Measurements from ENCODE around the gene FKBP1A.

Gene FKBP1A

DNA sequence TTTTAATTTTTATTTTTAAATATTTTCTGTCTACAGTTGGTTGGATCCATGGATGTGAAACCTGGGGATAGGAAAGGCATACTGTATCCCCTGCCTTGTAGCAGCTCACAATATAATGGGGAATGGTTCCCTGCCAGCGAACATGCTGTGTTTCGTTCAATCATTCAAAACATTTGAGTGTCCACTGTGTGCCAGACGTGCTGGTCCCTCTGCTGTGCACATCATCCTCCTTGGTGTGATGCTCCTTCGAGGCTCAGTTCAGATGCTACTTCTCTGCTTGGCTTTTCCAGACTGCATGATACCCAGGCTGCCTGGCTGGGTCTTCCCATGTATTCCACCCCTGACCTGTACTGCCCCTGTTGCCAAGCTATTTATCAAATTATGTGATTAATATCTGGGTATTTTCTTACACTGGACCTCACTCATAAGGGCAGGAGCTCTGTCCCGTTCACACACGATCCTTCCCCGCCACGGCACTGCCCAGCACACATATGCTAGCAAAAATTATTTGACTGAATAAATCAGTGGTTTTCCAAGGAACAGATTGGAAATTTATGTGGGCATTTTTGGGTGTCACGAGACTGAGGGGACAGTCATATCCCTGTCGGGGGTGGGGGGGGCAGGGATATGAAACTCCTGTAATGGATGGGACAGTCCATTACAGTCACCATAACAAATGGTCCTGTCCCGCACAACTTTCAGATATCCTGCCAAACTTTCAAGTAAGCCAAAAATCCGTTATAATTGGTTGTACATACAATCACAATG, 68.8 kb downstream of the FKBP1A start:
- Histone ChIP-seq H3K4me1 (ENCODE audit: insufficient read depth, low read length) (peaks cover 40% of the 10 kb centered on the region), H3K9me3 (ENCODE audit: insufficient read depth, low read length, severe bottlenecking) (no peaks in the 10 kb centered on the region), H3K4me3 (ENCODE audit: low read depth in 1 of 2, low read length in 2 of 2) (0 out of 4 replicates have a peak overlapping the region, but pooled peaks of 1 of the 2 experiments have one; percentile 78), H3K79me2 (ENCODE audit: insufficient read depth, low read length) (peaks cover 38% of the 10 kb centered on the region), H3K4me2 (ENCODE audit: insufficient read depth, low read length) (peak overlapping the region; percentile 89; the same call in 1 of the 2 replicates), H3K27me3 (ENCODE audit: insufficient read depth, low read length, poor library complexity) (no peaks in the 10 kb centered on the region), H3K36me3 (ENCODE audit: insufficient read depth, low read length) (peaks cover 15% of the 10 kb centered on the region; the same call in 1 of the 2 replicates), H4K20me1 (ENCODE audit: insufficient read depth, low read length) (peaks cover 25% of the 10 kb centered on the region; the same call in 1 of the 2 replicates), H2AFZ (ENCODE audit: low read depth, low read length) (no peak overlapping the region), H3K9ac (ENCODE audit: low read depth, low read length) (no peak overlapping the region), H3K27ac (ENCODE audit: low read length) (0 out of 2 replicates have a peak overlapping the region, but pooled peaks have one; percentile 97)
- no peak for TF ChIP-seq EZH2 (IDR thresholded peaks at IDR 0.05; ENCODE audit: borderline replicate concordance, low read depth, low read length, severe bottlenecking)
- TF ChIP-seq CTCF (IDR thresholded peaks at IDR 0.05; ENCODE audit: borderline replicate concordance, extremely low read depth, low read length, poor library complexity, severe bottlenecking), result no peak
- ATAC-seq (ENCODE audit: insufficient read depth, low read depth) (no peak), DNase-seq (no peak)

- H3K9me3 ChIP-seq (ENCODE audit: insufficient read depth, low read length, severe bottlenecking), result no peaks in the 10 kb centered on the region
- H4K20me1 ChIP-seq (ENCODE audit: insufficient read depth, low read length), result peaks cover 19% of the 10 kb centered on the region; the same call in 1 of the 2 replicates
- no peak overlapping the region for H3K4me3 ChIP-seq (ENCODE audit: low read depth in 1 of 2, low read length in 2 of 2)
- peaks cover 9% of the 10 kb centered on the region; the same call in 1 of the 2 replicates for H3K36me3 ChIP-seq (ENCODE audit: insufficient read depth, low read length)
- DNase-seq (no peak), ATAC-seq (ENCODE audit: insufficient read depth, low read depth) (no peak)
- no peak overlapping the region for H3K27ac ChIP-seq (ENCODE audit: low read length)
- H3K9ac ChIP-seq (ENCODE audit: low read depth, low read length), result no peak overlapping the region
- no peak overlapping the region for H2AFZ ChIP-seq (ENCODE audit: low read depth, low read length)
- H3K27me3 ChIP-seq (ENCODE audit: insufficient read depth, low read length, poor library complexity), result no peaks in the 10 kb centered on the region
- H3K4me1 ChIP-seq (ENCODE audit: insufficient read depth, low read length), result peaks cover 35% of the 10 kb centered on the region
- no peak overlapping the region for H3K4me2 ChIP-seq (ENCODE audit: insufficient read depth, low read length)
- H3K79me2 ChIP-seq (ENCODE audit: insufficient read depth, low read length), result peaks cover 30% of the 10 kb centered on the region
- TF ChIP-seq EZH2 (IDR thresholded peaks at IDR 0.05; ENCODE audit: borderline replicate concordance, low read depth, low read length, severe bottlenecking) (no peak), CTCF (IDR thresholded peaks at IDR 0.05; ENCODE audit: borderline replicate concordance, extremely low read depth, low read length, poor library complexity, severe bottlenecking) (no peak)
Measured at GRCh38 chr20:1323256-1323655, 69.6 kb downstream of the FKBP1A start.

DNA sequence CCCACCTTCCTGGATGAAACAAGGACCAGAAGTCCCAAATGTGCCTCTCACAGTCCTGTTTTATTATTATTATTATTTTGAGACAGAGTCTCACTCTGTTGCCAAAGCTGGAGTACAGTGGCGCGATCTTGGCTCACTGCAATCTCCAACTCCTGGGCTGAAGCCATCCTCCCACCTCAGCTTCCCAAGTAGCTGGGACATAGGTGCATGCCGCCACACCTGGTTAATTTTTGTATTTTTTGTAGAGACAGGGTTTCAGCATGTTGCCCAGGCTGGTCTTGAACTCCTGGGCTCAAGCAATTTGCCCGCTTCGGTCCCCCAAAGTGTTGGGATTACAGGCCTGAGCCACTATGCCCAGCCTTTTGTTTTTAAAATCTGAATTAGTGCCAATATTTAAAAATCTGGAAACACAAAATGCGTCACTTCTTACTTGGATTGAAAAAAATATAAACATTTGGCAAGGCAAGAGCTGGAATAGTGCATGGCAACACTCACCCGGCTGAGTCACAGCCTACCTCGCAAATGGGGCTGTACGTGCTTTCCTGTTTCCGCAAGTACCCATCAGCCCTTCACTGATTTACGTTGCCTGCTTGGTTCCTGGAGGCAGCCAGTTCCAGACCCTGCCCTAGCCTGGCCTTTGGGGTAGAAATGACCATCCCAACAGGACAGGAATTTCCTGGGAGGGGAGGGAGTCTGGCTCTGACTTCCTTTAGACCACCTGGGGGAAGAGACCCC, 70.2 kb downstream of the FKBP1A start:
- Histone ChIP-seq H4K20me1 (ENCODE audit: insufficient read depth, low read length) (peaks cover 13% of the 10 kb centered on the region; the same call in 1 of the 2 replicates), H3K27ac (ENCODE audit: low read length) (no peak overlapping the region), H2AFZ (ENCODE audit: low read depth, low read length) (no peak overlapping the region), H3K27me3 (ENCODE audit: insufficient read depth, low read length, poor library complexity) (no peaks in the 10 kb centered on the region), H3K4me3 (ENCODE audit: low read depth in 1 of 2, low read length in 2 of 2) (no peak overlapping the region), H3K79me2 (ENCODE audit: insufficient read depth, low read length) (peaks cover 24% of the 10 kb centered on the region), H3K4me2 (ENCODE audit: insufficient read depth, low read length) (no peak overlapping the region), H3K9me3 (ENCODE audit: insufficient read depth, low read length, severe bottlenecking) (no peaks in the 10 kb centered on the region), H3K36me3 (ENCODE audit: insufficient read depth, low read length) (peaks cover 5% of the 10 kb centered on the region; the same call in 1 of the 2 replicates), H3K4me1 (ENCODE audit: insufficient read depth, low read length) (peaks cover 29% of the 10 kb centered on the region), H3K9ac (ENCODE audit: low read depth, low read length) (no peak overlapping the region)
- DNase-seq, result no peak
- TF ChIP-seq EZH2 (IDR thresholded peaks at IDR 0.05; ENCODE audit: borderline replicate concordance, low read depth, low read length, severe bottlenecking) (no peak), CTCF (IDR thresholded peaks at IDR 0.05; ENCODE audit: borderline replicate concordance, extremely low read depth, low read length, poor library complexity, severe bottlenecking) (no peak)
- no peak for ATAC-seq (ENCODE audit: insufficient read depth, low read depth)

All from DND-41 (cell line).